HG03060 (cell line): ENCODE measurements around the gene TMEM245.
A peak's percentile ranks its signal among the peaks of the same experiment; 100 is the strongest.

Experiments used
- ATAC-seq: cut with Tn5 transposase; IDR thresholded peaks from one replicate; pipeline ENCODE4 v1.9.1; 2021; ENCODE audit warnings: low read depth, moderate number of reproducible peaks; ENCODE audit not compliant: unreplicated experiment

The TMEM245 gene

DNA sequence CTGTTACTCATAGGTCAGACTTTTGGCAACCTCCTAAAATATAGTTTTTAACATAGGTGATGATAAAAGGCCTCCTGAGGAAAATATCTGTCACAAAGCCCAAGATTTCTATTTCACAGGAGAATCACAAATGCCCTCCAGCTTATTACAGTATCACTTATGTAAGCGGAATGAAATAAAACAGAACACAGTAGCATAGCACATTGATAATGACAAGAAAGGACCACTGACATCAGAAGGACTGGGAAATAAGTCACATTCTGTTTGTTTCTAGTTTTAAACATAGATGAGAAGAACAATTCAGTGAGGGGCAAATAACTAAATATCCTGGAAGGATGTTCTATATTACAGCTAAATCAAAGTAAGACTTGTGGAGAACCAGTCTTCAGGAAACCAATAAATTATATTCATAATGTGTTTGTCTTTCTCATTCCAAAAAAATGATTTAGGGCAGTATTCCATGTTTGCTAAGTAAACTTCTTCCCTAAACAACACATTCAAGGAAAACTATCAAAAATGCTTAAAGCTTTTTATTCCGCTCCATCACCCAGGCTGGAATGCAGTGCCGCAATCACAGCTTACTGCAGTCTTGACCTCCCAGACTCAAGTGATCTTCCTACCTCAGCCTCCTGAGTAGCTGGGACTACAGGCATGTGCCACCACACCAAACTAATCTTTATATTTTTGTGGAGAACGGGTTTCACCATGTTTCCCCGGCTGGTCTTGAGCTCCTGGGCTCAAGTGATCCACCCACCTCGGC is 85.6 kb downstream of the TMEM245 start:
- ATAC-seq, result no peak

DNA sequence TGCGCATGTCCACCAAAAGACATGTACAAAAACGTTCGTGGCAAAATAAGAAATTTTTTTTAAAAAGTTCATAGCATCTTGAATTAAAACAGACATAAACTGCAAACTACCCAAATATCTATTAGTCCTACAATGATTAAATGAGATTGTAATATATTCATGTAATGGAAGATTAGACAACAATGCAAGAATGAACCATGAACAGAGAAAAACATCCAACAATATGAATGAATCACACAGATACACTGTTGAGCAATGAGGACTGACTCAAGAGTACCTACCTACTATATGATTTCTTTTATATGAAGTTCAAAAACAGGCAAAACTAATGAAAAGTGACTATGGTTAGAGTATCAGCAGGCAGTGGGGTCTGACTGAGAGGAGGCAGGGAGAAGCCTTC is 88.5 kb downstream of the TMEM245 start:
- no peak for ATAC-seq

- no peak for ATAC-seq
These were observed 89.3 kb downstream of the TMEM245 start for GRCh38 chr9:109030426-109030825.

DNA sequence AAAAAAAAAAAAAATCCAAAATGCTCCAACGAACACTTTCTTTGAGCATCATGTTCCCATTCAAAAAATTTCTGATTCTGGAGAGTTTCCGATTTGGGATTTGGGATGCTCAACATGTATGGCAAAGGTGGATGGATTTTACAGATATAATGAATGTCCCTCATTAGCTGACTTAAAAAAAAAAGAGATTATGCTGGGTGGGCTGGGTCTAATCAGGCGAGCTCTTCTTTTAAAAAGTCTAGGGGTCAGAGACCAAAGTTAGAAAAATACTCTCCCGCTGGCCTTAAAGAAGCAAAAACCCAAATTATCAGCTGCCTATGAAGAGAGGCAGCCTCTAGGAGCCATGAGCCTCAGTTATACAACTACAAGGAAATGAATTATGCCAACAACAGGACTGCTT is 91.3 kb downstream of the TMEM245 start:
- no peak for ATAC-seq

GRCh38 chr9:109027176-109027575 is 92.6 kb downstream of the TMEM245 start:
- no peak for ATAC-seq

DNA sequence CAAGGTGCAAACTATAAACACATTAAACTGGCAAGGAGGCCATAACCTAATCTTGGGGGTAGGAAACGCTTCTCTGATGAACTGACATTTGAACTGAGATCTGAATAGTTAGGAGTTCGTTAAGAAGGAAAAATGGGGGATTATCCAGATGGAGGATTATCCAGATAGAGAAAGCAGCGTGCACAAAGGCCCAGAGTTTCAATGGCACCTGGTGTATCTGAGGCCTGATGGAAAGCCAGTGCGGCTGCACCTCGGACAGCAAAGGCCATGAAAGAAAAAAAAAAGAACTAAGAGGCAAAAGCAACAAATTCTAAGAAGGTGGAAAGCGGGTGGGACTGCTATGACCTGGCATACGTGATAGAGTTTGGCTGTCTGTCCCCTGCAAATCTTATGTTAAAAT is 93.4 kb downstream of the TMEM245 start:
- ATAC-seq, result no peak

- ATAC-seq, result no peak
These were observed 96.9 kb downstream of the TMEM245 start for GRCh38 chr9:109022873-109023272.

GRCh38 chr9:109020581-109021511 is 98.9 kb downstream of the TMEM245 start:
- ATAC-seq, result no peak

GRCh38 chr9:109020113-109020512 is 99.6 kb downstream of the TMEM245 start:
- ATAC-seq, result no peak

DNA sequence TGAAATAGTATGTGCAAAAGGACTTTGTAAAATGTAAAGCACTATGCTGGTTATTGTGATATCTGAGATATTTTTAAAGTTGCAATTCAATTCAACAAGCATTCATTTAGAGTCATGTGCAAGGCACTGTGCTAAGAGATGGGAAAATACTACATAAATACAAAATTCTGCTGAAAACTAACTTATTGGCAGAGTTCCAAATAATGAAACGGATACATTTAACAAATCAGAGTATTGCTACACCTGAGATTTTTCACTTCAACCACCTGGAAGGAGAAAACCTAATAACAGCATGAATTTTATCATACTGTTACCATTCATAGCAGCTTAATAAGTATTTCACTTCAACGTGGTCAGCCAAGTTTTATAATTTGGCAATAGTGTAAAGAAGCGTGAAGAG is 100.3 kb downstream of the TMEM245 start:
- no peak for ATAC-seq

- no peak for ATAC-seq
These were observed 102.3 kb downstream of the TMEM245 start for GRCh38 chr9:109017493-109017892.

GRCh38 chr9:109017061-109017460 is 102.7 kb downstream of the TMEM245 start:
- ATAC-seq, result no peak

DNA sequence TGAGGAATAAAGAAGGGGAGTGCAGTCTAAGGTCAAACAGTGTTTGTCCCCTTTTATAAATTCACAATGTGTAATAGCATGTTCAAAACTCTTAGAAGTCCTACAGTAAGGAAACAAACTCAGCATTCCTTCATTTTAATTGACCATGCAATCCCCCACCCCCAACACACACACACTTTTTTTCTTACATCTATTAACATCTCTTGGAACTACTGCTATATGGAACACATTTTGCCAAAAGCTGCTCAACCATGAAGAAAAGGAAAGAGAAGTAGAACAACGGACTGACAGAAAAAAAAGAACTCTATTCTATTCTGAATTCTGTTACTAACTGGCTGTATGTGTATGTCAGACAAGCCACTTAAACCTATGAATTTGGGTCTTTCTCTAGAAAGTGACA is 103.6 kb downstream of the TMEM245 start:
- ATAC-seq, result no peak

DNA sequence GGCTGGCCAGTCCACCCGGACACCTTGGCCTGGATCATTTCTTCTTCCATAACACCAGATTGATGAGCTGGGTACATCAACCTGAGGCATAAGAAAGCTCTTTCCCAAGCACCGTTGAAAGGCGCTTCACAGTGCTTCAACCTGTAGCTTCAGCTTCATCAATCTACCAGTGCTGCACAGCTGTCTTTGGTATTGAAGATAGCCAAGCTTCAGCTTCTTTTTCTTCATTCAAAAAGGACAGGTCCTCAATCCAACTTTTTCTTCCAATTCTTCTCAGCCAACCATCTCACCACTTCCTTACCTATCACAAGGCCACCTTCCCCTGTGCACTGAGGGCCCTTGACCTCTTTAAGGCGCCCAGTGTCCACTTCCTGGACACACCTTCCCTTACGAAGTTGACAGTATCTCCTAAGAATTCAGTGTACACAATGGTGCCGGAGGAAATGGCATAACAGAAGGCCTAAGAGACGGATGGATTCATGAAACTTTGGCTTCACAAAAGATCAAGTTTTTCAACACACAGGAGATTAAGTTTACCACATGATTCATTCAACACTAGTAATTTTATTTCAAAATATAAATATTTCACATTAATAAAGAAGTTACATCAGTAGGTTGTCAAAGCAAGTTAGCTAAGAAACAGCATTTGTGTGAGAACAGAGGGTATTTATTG is 105.0 kb downstream of the TMEM245 start:
- ATAC-seq, result no peak

- ATAC-seq, result no peak
These were observed 105.8 kb downstream of the TMEM245 start for GRCh38 chr9:109013679-109014607.

DNA sequence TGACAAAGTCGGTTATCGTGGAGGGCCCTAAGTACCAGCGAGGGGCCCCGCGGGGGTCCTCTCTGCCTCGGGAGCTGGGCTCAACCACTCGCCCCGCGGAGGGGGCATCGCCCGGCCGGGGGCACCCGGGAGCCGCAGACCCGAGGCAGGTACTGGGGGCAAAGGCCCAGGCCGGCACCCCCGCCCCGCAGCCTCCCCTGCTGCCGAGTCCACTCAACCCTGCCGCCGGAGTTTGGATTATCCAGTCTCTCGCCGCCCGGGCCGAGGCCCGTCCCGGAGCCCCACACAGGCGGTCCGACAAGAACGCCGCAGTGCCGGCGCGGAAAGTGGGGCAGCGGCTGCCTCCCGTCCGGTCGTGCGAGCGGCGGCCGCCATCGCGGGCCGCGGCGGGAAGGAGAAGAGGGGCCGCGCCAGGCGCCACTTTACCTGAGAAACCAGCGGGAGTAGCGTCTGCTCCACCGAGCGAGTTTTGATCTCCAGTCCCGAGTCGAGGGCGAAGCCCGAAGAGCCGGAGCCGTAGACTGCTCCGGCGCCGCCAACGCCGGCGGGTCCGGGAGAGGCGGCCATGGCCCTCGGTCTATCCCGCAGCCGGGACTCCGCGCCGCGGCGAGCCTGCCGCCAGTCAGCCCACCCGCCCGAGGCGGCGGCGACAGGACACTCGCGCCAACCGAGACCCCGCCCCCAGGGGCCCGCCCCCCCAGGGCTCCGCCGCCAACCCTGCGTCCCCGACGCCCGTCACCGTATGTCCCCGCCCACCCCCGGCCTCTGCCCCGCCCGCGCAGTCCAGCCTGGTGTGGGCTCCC is 106.7 kb downstream of the TMEM245 start, which contains the start of gene CTNNAL1:
TSS of gene CTNNAL1 (minus strand) at position 624 of the 803 bp plus-strand sequence. CDS start at position 567, 57 bp downstream.
- peak; percentile 36 for ATAC-seq

DNA sequence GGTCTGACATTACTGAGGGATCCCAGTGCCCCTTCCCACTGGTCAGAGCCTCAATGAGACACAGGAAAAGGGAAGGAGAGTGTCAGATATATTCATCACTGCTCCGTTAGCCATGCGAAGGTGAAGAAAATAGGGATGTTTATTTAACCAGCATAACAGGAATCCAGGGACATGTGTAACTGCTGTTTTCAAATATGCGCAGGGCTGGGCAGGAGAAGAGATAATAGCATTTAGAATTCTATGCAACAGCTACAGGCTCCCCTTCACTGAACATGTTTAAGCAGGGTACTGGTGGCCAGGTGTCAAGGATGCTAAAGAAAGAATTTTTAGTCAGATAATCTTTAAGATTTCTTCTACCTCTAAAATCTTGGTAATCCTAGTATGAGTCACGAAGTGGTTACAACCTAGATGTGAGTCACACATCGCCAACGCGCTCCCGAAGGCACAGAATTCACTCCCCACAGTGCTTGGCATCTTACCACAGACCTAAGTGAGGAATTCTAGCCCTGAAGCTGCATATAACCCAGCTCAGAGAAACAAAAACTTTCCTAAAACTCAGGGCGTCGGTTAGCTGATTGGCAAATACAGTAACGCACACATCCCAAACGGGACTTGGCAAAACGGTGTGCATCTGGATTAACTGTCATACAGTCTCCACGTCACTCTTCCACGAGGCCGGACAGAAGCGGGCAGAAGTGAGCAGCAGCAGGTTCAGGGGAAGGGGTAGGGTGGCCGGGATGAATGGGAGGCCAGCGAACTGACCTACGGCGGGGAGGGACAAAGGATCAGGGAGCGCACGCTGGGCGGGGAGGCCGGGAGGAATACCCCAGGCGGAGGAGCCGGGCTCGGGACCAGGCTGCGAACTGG is 107.5 kb downstream of the TMEM245 start:
- peak; percentile 29 for ATAC-seq

DNA sequence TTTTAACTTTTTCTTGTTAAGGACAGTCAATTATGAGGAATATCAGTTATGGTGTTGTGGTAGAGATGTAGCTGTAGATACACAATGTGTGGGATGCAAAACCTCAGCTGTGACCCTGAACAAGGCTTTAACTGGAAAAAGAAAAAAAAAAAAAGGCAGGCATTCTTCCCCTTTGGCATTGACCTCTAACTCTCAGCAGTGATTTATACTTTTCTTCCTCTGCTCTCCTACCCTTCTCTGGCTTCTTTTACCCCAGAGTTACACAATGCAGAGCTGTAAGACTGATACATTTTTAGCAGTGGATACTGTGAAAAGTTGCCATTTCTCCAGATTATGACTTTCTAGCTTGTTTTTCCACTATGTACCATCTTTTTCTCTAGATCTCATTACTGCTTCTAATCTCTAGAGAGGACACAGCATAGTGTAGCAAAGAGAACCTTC is 108.5 kb downstream of the TMEM245 start:
- ATAC-seq, result no peak
